ENCODE data around the gene KRT3.

The KRT3 gene

DNA sequence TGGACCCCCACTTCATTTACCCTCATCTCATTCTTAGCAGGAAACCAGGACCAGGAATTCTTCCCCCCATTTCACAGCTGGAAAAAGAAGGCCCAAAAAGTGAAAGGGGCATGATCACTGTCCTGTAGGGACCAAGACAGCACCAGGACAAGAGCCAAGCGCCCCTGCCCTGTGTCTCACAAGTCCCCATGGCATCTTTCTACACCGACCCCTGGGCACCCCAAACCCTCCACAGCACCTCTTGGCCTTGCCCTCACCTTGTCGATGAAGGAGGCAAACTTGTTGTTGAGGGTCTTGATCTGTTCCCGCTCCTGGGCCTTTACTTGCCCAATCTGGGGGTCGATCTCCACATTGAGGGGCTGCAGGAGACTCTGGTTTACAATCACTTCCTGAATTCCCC lies 19.5 kb downstream of the KRT3 start:
- ChIA-PET CTCF (interaction anchor here (2.2 kb wide), 2 partner anchors 18 to 93 kb away, joined by 4 to 9 read pairs; partner anchors contain the start of gene KRT3), POLR2A (interaction anchor here (0.6 kb wide), 1 partner anchor 101 kb away, joined by 3 read pairs; no protein-coding TSS in a partner anchor)
- Histone ChIP-seq H3K4me3 (ENCODE audit: control insufficient read depth in 1 of 7, extremely low read depth in 1 of 7, insufficient read depth in 4 of 7, low read depth in 2 of 7, low read length in 6 of 7) (no peak overlapping the region), H3K9me3 (ENCODE audit: control extremely low read depth in 1 of 5, control insufficient read depth in 4 of 5, insufficient read depth in 2 of 5, low read depth in 1 of 5, low read length in 4 of 5) (no peaks in the 10 kb centered on the region), H3K27me3 (replicated peaks in 2 of 5; ENCODE audit: control insufficient read depth in 4 of 5, insufficient read depth in 5 of 5, low read length in 4 of 5) (peaks cover 0 to 10% (median 6%) of the 10 kb centered on the region in 5 experiments), H3K36me3 (ENCODE audit: control insufficient read depth in 4 of 4, insufficient read depth in 4 of 4, low read length in 3 of 4) (no peaks in the 10 kb centered on the region), H3K4me1 (ENCODE audit: control extremely low read depth in 1 of 4, control insufficient read depth in 4 of 4, insufficient read depth in 4 of 4, low read length in 3 of 4) (no peaks in the 10 kb centered on the region), H3K27ac (ENCODE audit: insufficient read depth in 1 of 2, low read depth in 1 of 2, low read length in 2 of 2, poor library complexity in 1 of 2, severe bottlenecking in 2 of 2) (no peak overlapping the region)
- WGBS (ENCODE audit: insufficient coverage), result 100% methylated on average over 4 of the region's 5 CpGs
- DNase-seq, result no peak

DNA sequence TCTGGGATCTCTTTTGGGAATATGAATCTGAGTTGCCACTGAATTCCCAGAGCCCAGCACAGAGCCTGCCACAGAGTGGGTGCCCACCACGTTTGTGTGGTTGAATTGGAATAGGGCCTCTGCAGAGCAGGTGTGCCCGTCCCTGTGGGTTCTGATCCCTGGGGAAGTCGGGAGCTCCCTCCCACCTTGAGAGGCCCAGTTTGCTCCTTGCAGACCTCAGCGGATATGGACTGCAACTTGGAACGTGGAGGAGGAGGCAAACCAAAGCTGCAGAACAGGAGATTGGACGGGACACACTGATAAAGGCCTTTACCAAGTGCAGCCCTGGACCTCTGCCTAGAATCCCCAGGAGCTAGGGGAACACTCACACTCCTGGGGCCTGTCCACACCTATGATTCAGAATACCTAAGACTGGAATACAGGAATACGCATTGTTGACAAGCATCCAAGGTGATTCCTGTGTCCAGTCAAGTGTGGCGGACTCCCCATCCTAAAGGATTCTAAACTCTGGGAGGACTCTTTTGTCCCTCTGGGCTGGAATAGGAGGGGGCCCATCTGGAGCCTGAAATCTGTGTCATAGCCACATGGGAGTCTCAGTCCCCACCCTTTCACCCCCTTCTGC lies 21.2 kb downstream of the KRT3 start:
- Histone ChIP-seq H3K4me3 (ENCODE audit: control insufficient read depth in 1 of 7, extremely low read depth in 1 of 7, insufficient read depth in 4 of 7, low read depth in 2 of 7, low read length in 6 of 7) (no peak overlapping the region), H3K27ac (ENCODE audit: insufficient read depth in 1 of 2, low read depth in 1 of 2, low read length in 2 of 2, poor library complexity in 1 of 2, severe bottlenecking in 2 of 2) (no peak overlapping the region), H3K36me3 (ENCODE audit: control insufficient read depth in 4 of 4, insufficient read depth in 4 of 4, low read length in 3 of 4) (no peaks in the 10 kb centered on the region), H3K27me3 (replicated peaks in 2 of 5; ENCODE audit: control insufficient read depth in 4 of 5, insufficient read depth in 5 of 5, low read length in 4 of 5) (peaks cover 0 to 10% (median 4%) of the 10 kb centered on the region in 5 experiments), H3K9me3 (ENCODE audit: control extremely low read depth in 1 of 5, control insufficient read depth in 4 of 5, insufficient read depth in 2 of 5, low read depth in 1 of 5, low read length in 4 of 5) (no peaks in the 10 kb centered on the region), H3K4me1 (ENCODE audit: control extremely low read depth in 1 of 4, control insufficient read depth in 4 of 4, insufficient read depth in 4 of 4, low read length in 3 of 4) (no peaks in the 10 kb centered on the region)
- no peak for DNase-seq
- ChIA-PET CTCF (no interaction called here), POLR2A (no interaction called here)
- 92% methylated on average over 6 of the region's 8 CpGs for WGBS (ENCODE audit: insufficient coverage)

GRCh38 chr12:52772772-52773171 lies 23.1 kb downstream of the KRT3 start:
- no peaks in the 10 kb centered on the region for H3K9me3 ChIP-seq (ENCODE audit: control extremely low read depth in 1 of 5, control insufficient read depth in 4 of 5, insufficient read depth in 2 of 5, low read depth in 1 of 5, low read length in 4 of 5)
- no peak overlapping the region for H3K4me3 ChIP-seq (ENCODE audit: control insufficient read depth in 1 of 7, extremely low read depth in 1 of 7, insufficient read depth in 4 of 7, low read depth in 2 of 7, low read length in 6 of 7)
- WGBS (ENCODE audit: insufficient coverage), result 77% methylated on average over 3 of the region's 3 CpGs
- CTCF ChIA-PET, result interaction anchor here (0.9 to 1.7 kb wide), 4 partner anchors 9 to 17 kb away, joined by 3 to 5 read pairs (median 4); no protein-coding TSS in a partner anchor
- no peaks in the 10 kb centered on the region for H3K36me3 ChIP-seq (ENCODE audit: control insufficient read depth in 4 of 4, insufficient read depth in 4 of 4, low read length in 3 of 4)
- peaks cover 0 to 8% (median 0%) of the 10 kb centered on the region in 5 experiments for H3K27me3 ChIP-seq (replicated peaks in 2 of 5; ENCODE audit: control insufficient read depth in 4 of 5, insufficient read depth in 5 of 5, low read length in 4 of 5)
- no peak overlapping the region for H3K27ac ChIP-seq (ENCODE audit: insufficient read depth in 1 of 2, low read depth in 1 of 2, low read length in 2 of 2, poor library complexity in 1 of 2, severe bottlenecking in 2 of 2)
- DNase-seq, result no peak
- H3K4me1 ChIP-seq (ENCODE audit: control extremely low read depth in 1 of 4, control insufficient read depth in 4 of 4, insufficient read depth in 4 of 4, low read length in 3 of 4), result no peaks in the 10 kb centered on the region
- POLR2A ChIA-PET, result interaction anchor here (0.6 kb wide), 1 partner anchor 1236 kb away, joined by 3 read pairs; no protein-coding TSS in a partner anchor

GRCh38 chr12:52772188-52772587 lies 23.7 kb downstream of the KRT3 start:
- Histone ChIP-seq H3K9me3 (ENCODE audit: control extremely low read depth in 1 of 5, control insufficient read depth in 4 of 5, insufficient read depth in 2 of 5, low read depth in 1 of 5, low read length in 4 of 5) (no peaks in the 10 kb centered on the region), H3K27ac (ENCODE audit: insufficient read depth in 1 of 2, low read depth in 1 of 2, low read length in 2 of 2, poor library complexity in 1 of 2, severe bottlenecking in 2 of 2) (no peak overlapping the region), H3K4me1 (ENCODE audit: control extremely low read depth in 1 of 4, control insufficient read depth in 4 of 4, insufficient read depth in 4 of 4, low read length in 3 of 4) (no peaks in the 10 kb centered on the region), H3K4me3 (ENCODE audit: control insufficient read depth in 1 of 7, extremely low read depth in 1 of 7, insufficient read depth in 4 of 7, low read depth in 2 of 7, low read length in 6 of 7) (no peak overlapping the region), H3K36me3 (ENCODE audit: control insufficient read depth in 4 of 4, insufficient read depth in 4 of 4, low read length in 3 of 4) (no peaks in the 10 kb centered on the region), H3K27me3 (replicated peaks in 2 of 5; ENCODE audit: control insufficient read depth in 4 of 5, insufficient read depth in 5 of 5, low read length in 4 of 5) (peaks cover 0 to 8% (median 0%) of the 10 kb centered on the region in 5 experiments)
- POLR2A ChIA-PET, result no interaction called here
- CTCF ChIA-PET, result interaction anchor here (0.9 to 1.7 kb wide), 4 partner anchors 8 to 18 kb away, joined by 3 to 5 read pairs (median 4); no protein-coding TSS in a partner anchor
- no peak for DNase-seq
- WGBS (ENCODE audit: insufficient coverage), result 94% methylated on average over 4 of the region's 4 CpGs

GRCh38 chr12:52771505-52771904 lies 24.4 kb downstream of the KRT3 start:
- DNase-seq, result no peak
- WGBS (ENCODE audit: insufficient coverage), result 95% methylated on average over 4 of the region's 4 CpGs
- POLR2A ChIA-PET, result interaction anchor here (0.6 kb wide), 1 partner anchor 553 kb away, joined by 3 read pairs; no protein-coding TSS in a partner anchor
- no peak overlapping the region for H3K27ac ChIP-seq (ENCODE audit: insufficient read depth in 1 of 2, low read depth in 1 of 2, low read length in 2 of 2, poor library complexity in 1 of 2, severe bottlenecking in 2 of 2)
- no peaks in the 10 kb centered on the region for H3K4me1 ChIP-seq (ENCODE audit: control extremely low read depth in 1 of 4, control insufficient read depth in 4 of 4, insufficient read depth in 4 of 4, low read length in 3 of 4)
- peaks cover 0 to 8% (median 0%) of the 10 kb centered on the region in 5 experiments for H3K27me3 ChIP-seq (replicated peaks in 2 of 5; ENCODE audit: control insufficient read depth in 4 of 5, insufficient read depth in 5 of 5, low read length in 4 of 5)
- CTCF ChIA-PET, result interaction anchor here (1.7 kb wide), 1 partner anchor 14 kb away, joined by 4 read pairs; no protein-coding TSS in a partner anchor
- no peak overlapping the region for H3K4me3 ChIP-seq (ENCODE audit: control insufficient read depth in 1 of 7, extremely low read depth in 1 of 7, insufficient read depth in 4 of 7, low read depth in 2 of 7, low read length in 6 of 7)
- H3K9me3 ChIP-seq (ENCODE audit: control extremely low read depth in 1 of 5, control insufficient read depth in 4 of 5, insufficient read depth in 2 of 5, low read depth in 1 of 5, low read length in 4 of 5), result no peaks in the 10 kb centered on the region
- H3K36me3 ChIP-seq (ENCODE audit: control insufficient read depth in 4 of 4, insufficient read depth in 4 of 4, low read length in 3 of 4), result no peaks in the 10 kb centered on the region

GRCh38 chr12:52771088-52771487 lies 24.8 kb downstream of the KRT3 start:
- Histone ChIP-seq H3K27me3 (replicated peaks in 2 of 5; ENCODE audit: control insufficient read depth in 4 of 5, insufficient read depth in 5 of 5, low read length in 4 of 5) (peaks cover 0 to 8% (median 0%) of the 10 kb centered on the region in 5 experiments), H3K9me3 (ENCODE audit: control extremely low read depth in 1 of 5, control insufficient read depth in 4 of 5, insufficient read depth in 2 of 5, low read depth in 1 of 5, low read length in 4 of 5) (no peaks in the 10 kb centered on the region), H3K27ac (ENCODE audit: insufficient read depth in 1 of 2, low read depth in 1 of 2, low read length in 2 of 2, poor library complexity in 1 of 2, severe bottlenecking in 2 of 2) (no peak overlapping the region), H3K4me3 (ENCODE audit: control insufficient read depth in 1 of 7, extremely low read depth in 1 of 7, insufficient read depth in 4 of 7, low read depth in 2 of 7, low read length in 6 of 7) (no peak overlapping the region), H3K36me3 (ENCODE audit: control insufficient read depth in 4 of 4, insufficient read depth in 4 of 4, low read length in 3 of 4) (no peaks in the 10 kb centered on the region), H3K4me1 (ENCODE audit: control extremely low read depth in 1 of 4, control insufficient read depth in 4 of 4, insufficient read depth in 4 of 4, low read length in 3 of 4) (no peaks in the 10 kb centered on the region)
- ChIA-PET CTCF (no interaction called here), POLR2A (no interaction called here)
- 92% methylated on average over 5 of the region's 6 CpGs for WGBS (ENCODE audit: insufficient coverage)
- DNase-seq, result no peak

DNA sequence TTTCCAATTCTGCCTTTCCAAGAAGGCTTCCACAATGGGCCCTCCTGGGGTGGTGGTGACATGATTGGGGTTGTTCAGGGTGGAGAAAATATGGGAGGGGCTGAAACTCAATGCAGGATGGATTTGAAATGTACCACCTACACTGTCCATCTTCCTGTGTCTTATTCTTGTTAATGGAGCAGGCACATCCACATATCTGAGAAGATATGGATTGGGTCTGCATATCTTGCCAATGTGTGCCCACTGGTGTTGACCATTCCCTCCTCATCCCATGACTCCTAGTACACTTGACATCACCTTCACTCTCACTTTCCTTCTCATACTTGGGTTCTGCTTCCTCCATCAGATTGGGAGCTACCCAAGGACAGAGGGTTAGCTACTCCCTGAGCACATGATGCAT lies 26.0 kb downstream of the KRT3 start:
- peaks cover 0 to 11% (median 0%) of the 10 kb centered on the region in 5 experiments for H3K27me3 ChIP-seq (replicated peaks in 2 of 5; ENCODE audit: control insufficient read depth in 4 of 5, insufficient read depth in 5 of 5, low read length in 4 of 5)
- no peaks in the 10 kb centered on the region for H3K9me3 ChIP-seq (ENCODE audit: control extremely low read depth in 1 of 5, control insufficient read depth in 4 of 5, insufficient read depth in 2 of 5, low read depth in 1 of 5, low read length in 4 of 5)
- POLR2A ChIA-PET, result no interaction called here

More for the DNA sequence above, 26.0 kb downstream of the KRT3 start:
- no peak for DNase-seq
- Histone ChIP-seq H3K36me3 (ENCODE audit: control insufficient read depth in 4 of 4, insufficient read depth in 4 of 4, low read length in 3 of 4) (no peaks in the 10 kb centered on the region), H3K27ac (ENCODE audit: insufficient read depth in 1 of 2, low read depth in 1 of 2, low read length in 2 of 2, poor library complexity in 1 of 2, severe bottlenecking in 2 of 2) (no peak overlapping the region), H3K4me3 (ENCODE audit: control insufficient read depth in 1 of 7, extremely low read depth in 1 of 7, insufficient read depth in 4 of 7, low read depth in 2 of 7, low read length in 6 of 7) (no peak overlapping the region), H3K4me1 (ENCODE audit: control extremely low read depth in 1 of 4, control insufficient read depth in 4 of 4, insufficient read depth in 4 of 4, low read length in 3 of 4) (no peaks in the 10 kb centered on the region)
- CTCF ChIA-PET, result no interaction called here

All from common myeloid progenitor, CD34-positive (primary cell).